Spleen (tissue), 7 donors: Measurements from ENCODE around the gene ADAMTS17.

Experiments
- POLR2A ChIP-seq, 3 donors: fragments of 450-650 bp; IDR thresholded peaks; one replicate each; pipeline ENCODE4 v1.5.1; 2017; ENCODE audit warnings: antibody characterized with exemption in 3 of 3, mild to moderate bottlenecking in 1 of 3
- TF ChIP-seq, protein P1 (sequence below), 11 experiments: fragments of 200-600 bp in 7 of 11; fragments of 450-650 bp in 4 of 11; sonication (generic) in 4 of 11; IDR thresholded peaks in 8 of 11; conservative IDR thresholded peaks in 3 of 11; 1 replicate in 7 of 11; 2 replicates in 4 of 11; pipeline versions ENCODE4 v1.4.0 to v1.8.0; 2016 to 2021; ENCODE audit warnings: antibody characterized with exemption in 11 of 11, inconsistent platforms in 4 of 11, mild to moderate bottlenecking in 1 of 11
- donor health status: DM: no; HTN: no; CAD: no; lungs with moderate emphysema.
- donor health status: DM: no; HTN: no; CAD: no.
- donor health status: DM: no; HTN: no; CAD: no.

DNA sequence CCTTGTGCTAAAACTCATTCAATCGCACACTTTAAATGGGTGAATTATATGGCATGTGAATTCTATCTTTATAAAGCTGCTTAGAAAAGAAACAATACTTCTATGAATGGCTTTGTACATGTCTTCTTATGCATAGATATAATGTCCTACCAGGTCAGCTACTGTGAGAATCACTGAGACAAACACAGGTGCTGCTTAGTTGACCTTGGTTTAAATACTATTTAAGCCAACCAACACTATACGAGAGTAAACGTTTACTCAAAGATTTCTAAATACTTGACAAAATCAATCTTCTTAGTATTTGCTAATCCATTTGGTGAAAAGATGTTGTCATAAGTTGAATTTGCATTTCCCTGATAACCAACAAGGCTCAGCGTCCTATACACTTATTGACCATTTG, 260.3 kb downstream of the ADAMTS17 start:
- TF ChIP-seq, protein P1, sequence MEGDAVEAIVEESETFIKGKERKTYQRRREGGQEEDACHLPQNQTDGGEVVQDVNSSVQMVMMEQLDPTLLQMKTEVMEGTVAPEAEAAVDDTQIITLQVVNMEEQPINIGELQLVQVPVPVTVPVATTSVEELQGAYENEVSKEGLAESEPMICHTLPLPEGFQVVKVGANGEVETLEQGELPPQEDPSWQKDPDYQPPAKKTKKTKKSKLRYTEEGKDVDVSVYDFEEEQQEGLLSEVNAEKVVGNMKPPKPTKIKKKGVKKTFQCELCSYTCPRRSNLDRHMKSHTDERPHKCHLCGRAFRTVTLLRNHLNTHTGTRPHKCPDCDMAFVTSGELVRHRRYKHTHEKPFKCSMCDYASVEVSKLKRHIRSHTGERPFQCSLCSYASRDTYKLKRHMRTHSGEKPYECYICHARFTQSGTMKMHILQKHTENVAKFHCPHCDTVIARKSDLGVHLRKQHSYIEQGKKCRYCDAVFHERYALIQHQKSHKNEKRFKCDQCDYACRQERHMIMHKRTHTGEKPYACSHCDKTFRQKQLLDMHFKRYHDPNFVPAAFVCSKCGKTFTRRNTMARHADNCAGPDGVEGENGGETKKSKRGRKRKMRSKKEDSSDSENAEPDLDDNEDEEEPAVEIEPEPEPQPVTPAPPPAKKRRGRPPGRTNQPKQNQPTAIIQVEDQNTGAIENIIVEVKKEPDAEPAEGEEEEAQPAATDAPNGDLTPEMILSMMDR (IDR thresholded peaks at IDR 0.05 in 8 of 11, conservative IDR thresholded peaks at IDR 0.05 in 3 of 11) = no peak
- TF ChIP-seq POLR2A (IDR thresholded peaks at IDR 0.05) = no peak
